HPDE6-E6E7 (cell line): ENCODE data around the gene XPC.
"Not testable (repeated sequence)": the region's sequence is repeated elsewhere in the genome, so short reads cannot be mapped to it uniquely, and the experiment has no call there.

Experiments
- DNase-seq: peaks from one replicate; pipeline ENCODE4 v3.0.0; 2011; ENCODE audit warnings: missing footprints; ENCODE audit errors: extremely low spot score

XPC gene

GRCh38 chr3:14119651-14120050, 58.8 kb downstream of the XPC start:
- DNase-seq: no peak

- DNase-seq: no peak
Observed at GRCh38 chr3:14118400-14119381, 59.7 kb downstream of the XPC start.

DNA sequence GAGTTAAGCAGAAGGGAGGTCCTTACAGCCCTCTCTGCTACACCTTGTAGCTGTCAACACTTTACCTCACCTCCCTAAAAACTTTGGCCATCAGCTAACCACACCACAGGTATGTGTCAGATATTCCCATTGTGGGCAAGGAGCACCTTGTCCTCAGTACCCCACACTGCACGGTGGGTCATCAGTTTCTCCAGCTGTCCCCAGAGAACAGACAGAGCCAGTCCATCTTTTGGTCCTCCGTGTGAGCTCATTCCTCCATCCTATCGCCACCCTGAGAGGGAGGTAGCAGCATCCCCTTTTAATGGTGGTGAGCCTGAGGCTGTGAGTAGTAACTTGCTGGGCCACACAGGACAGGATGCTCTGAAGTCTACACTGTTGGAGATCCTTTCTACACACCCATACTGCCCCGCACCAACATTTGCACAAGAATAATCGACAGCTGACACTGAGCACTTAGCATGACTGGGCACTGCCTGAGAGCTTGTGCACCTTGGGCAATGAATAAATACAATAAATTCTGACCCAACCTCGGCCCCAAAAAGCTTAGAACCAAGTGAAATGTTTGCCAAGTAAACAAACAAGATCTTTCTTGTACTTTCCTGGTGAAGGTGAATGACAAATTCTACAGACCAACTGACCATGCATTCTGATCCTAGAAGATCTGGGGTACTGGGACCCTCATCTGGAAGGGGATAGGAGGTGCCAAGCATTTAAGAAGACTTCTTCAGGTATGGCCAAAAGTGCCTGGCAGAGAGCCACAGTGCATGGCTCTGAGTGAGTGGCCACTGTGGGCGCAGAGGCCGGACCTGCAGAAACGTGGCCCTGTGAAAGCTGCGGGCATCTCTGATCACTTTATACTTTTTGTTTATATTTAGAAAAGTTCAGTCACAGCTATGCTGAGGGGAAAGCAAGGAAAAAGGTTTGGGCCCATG, 60.7 kb downstream of the XPC start:
- DNase-seq: no peak

GRCh38 chr3:14113965-14114635, 64.3 kb downstream of the XPC start:
- DNase-seq: no peak

DNA sequence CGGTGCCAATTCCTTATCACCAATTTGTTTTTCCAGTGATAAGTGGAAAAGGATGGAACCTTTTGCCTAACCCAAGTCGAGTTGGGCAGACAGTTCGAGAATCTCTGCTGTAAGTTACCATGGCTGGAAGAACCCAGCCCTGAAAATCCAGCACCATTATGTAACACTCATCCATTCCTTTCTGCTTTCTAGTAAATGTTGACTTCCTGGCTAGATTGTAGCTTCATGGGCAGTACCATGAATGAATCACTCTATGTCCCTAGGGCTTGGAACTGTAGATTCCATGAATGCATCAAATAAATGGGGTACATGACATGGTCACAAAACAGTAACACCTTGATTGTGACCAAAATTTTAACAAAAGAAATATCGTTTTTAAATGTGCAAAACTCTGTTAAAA, 67.7 kb downstream of the XPC start:
- DNase-seq: no peak

DNA sequence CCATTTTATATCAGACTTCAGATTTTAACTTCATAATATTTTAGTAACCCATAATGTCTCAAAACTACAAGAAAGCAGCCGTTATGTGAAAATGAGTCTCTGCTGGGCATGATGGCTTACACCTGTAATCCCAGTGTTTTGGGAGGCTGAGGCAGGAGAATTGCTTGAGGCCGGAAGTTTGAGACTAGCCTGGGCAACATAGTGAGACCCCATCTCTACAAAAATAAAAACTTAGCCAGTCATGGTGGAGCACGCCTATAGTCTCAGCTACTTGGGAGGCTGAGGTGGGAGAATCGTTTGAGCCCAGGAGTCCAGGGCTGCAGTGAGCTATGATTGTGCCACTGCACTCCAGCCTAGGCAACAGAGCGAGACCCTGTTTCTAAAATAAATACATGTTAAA, 68.6 kb downstream of the XPC start:
- DNase-seq: not testable (repeated sequence)

DNA sequence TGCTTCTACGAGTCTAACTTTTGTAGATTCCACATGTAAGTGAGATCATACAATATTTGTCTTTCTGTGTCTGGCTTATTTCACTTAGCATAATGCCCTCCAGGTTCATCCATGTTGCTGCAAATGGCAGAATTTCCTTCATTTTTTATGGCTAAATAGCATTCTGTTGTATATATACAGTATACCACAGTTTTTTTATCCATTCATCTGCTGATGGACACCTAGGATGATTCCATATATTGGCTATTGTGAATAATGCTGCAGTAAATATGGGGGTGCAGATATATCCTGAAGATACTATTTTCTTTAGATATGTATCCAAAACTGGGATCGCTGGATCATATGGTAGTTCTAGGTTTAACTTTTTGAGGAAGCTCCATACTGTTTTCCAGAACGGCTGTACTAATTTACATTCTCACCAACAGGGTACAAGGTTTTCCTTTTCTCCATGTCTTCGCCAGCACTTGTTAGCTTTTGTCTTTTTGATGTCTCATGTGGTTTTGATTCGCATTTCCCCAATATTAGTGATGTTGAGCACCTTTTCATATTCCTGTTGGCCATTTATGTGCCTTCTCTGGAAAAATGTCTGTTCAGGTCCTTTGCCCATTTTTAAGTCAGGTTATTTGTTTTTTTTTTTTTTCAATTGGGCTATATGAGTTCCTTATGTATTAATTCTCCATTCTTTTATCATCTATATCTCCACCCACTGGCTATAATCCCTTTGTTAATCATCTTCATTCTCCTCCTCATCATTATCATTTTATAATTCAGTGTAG, 80.6 kb downstream of the XPC start:
- DNase-seq: no peak

DNA sequence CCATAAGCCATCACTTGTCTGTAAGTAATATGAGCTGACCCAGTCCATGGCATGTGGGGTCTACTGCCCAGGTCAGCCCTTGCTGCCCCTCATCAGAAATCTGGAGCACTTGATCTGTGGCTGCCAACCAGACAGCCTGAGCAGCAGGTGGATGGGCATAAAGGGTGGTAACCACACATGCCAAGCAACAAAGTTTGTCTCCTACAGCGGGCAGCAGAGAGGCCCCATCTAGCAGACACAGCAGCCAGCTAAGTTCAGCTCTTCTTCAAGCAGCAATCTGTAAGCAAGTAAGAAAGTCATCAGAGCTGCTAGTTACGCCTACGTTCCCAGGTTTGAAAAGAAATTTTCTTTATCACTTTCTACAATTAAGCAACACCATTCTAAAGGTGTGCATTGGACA, 81.7 kb downstream of the XPC start:
- no peak for DNase-seq
